Gastrocnemius medialis (tissue), 4 donors: ENCODE measurements around the gene C6orf120.

Source experiments
- CTCF ChIP-seq, 5 experiments: fragments of 450-650 bp in 3 of 5; fragments of 200-600 bp in 2 of 5; sonication (generic) in 2 of 5; IDR thresholded peaks in 4 of 5; conservative IDR thresholded peaks in 1 of 5; 1 replicate in 4 of 5; 2 replicates in 1 of 5; pipeline ENCODE4 v1.5.1; 2016 to 2019; ENCODE audit warnings: antibody characterized with exemption in 5 of 5, mild to moderate bottlenecking in 3 of 5, moderate library complexity in 3 of 5
- POLR2A ChIP-seq, 2 donors: fragments of 450-650 bp; IDR thresholded peaks; one replicate each; pipeline ENCODE4 v1.6.1; 2017; ENCODE audit warnings: antibody characterized with exemption in 2 of 2, mild to moderate bottlenecking in 2 of 2, moderate library complexity in 2 of 2

- TF ChIP-seq CTCF (IDR thresholded peaks at IDR 0.05 in 4 of 5, conservative IDR thresholded peaks at IDR 0.05 in 1 of 5) (no peak), POLR2A (IDR thresholded peaks at IDR 0.05) (no peak)
Observed at GRCh38 chr6:169666441-169666840, 35.5 kb upstream of the C6orf120 start.
